A673 (cell line): ENCODE measurements around the gene JAK3.

Source experiments
- CTCF ChIP-seq: fragments of 300-800, 200-600 bp; sonication (generic); conservative IDR thresholded peaks from 2 replicates; pipeline ENCODE4 v1.5.1; 2017; ENCODE audit warnings: low read depth, mild to moderate bottlenecking, antibody characterized with exemption, low read length, moderate library complexity, mixed read lengths
- EZH2 ChIP-seq: fragments of 200-600 bp; sonication (generic); IDR thresholded peaks from 2 replicates; pipeline ENCODE4 v1.6.1; 2017; ENCODE audit warnings: borderline replicate concordance, low read depth, mild to moderate bottlenecking, mixed read lengths, antibody characterized with exemption, low read length; ENCODE audit not compliant: poor library complexity, severe bottlenecking

- TF ChIP-seq CTCF (no peak), EZH2 (no peak)
Observed at GRCh38 chr19:17883627-17884410, 36.0 kb upstream of the JAK3 start.
